ENCODE measurements around the gene ANKDD1A. TPM values are rescaled to one million over a fixed set of nuclear protein-coding genes. Genes with fewer than 3 reads are reported as not detected.

Gene ANKDD1A
- total RNA-seq, 4 donors from 2014 or later, result 5.9 to 18.5 (median 7.5) TPM

DNA sequence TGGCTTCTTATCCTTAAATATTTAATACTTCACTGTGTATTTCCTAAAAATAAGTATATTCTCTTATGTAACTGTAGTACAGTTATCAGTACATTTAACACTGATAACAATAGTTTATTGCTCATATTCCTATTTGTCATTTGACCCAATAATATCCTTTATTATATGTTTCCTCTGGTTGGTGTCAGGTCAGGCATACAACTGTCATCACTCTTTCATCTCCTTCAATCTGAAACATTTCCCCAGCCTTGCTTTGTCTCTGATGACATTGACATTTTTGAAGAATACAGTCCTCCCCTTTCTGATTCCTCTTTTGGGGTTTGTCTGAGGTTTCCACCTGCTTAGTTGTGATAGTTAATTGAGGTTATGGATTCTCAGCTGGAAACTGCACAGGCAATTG is 42.2 kb upstream of the ANKDD1A start:
- TF ChIP-seq, protein P1, sequence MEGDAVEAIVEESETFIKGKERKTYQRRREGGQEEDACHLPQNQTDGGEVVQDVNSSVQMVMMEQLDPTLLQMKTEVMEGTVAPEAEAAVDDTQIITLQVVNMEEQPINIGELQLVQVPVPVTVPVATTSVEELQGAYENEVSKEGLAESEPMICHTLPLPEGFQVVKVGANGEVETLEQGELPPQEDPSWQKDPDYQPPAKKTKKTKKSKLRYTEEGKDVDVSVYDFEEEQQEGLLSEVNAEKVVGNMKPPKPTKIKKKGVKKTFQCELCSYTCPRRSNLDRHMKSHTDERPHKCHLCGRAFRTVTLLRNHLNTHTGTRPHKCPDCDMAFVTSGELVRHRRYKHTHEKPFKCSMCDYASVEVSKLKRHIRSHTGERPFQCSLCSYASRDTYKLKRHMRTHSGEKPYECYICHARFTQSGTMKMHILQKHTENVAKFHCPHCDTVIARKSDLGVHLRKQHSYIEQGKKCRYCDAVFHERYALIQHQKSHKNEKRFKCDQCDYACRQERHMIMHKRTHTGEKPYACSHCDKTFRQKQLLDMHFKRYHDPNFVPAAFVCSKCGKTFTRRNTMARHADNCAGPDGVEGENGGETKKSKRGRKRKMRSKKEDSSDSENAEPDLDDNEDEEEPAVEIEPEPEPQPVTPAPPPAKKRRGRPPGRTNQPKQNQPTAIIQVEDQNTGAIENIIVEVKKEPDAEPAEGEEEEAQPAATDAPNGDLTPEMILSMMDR (IDR thresholded peaks at IDR 0.05), result no peak
- no peak for DNase-seq (ENCODE audit: low spot score)
- no peak for ATAC-seq (ENCODE audit: low FRiP score)

DNA sequence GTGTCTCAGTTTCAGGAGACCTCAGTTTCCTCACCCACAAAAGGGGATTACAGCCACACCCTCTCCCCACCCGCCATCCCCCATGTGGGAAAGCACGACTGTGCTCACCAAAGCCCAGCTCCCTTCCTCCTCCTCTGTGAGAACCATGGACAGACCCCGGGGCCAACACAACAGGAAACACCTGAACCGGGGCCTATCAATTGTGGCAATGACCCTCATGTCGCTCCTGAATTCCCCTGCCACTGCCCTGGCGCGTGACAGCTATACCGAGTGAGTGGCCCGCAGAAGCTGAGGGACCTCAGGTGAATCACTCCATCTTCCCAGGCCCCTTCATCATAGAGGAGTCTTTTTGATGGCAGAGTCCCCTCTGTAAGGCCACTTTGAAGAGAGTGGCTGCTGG is 41.3 kb upstream of the ANKDD1A start:
- DNase-seq (ENCODE audit: low spot score), result no peak
- ATAC-seq (ENCODE audit: low FRiP score), result no peak
- TF ChIP-seq, protein P1 (IDR thresholded peaks at IDR 0.05), result no peak

DNA sequence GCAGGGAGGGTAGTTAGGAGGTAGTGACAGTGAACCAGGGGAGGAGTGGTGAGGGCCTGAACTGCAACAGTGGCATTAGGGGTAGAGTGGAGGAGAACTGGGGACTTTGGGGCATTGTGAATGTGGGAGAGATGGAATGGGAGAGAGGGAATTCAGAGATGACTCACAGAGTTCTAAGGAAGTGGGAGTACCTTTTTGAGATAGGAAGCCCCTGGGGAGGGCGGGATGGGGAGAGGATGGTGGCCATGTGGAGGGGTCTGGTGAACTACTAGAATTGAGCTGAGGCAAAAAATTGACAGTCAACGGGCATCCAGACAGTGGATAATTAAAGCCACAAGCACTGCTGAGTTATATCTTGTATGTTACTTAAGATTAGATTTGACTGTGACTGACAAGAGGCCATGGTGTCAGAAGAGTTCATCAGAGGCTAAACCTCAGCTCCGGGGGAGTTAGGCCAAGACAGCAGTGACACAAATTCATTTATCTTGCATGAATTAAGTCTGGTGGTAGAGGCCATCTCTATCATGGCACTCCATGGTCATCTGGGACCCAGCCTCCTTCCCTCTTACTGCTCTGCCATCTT is 36.0 kb upstream of the ANKDD1A start:
- no peak for ATAC-seq (ENCODE audit: low FRiP score)
- DNase-seq (ENCODE audit: low spot score), result no peak
- TF ChIP-seq, protein P1 (IDR thresholded peaks at IDR 0.05), result no peak

DNA sequence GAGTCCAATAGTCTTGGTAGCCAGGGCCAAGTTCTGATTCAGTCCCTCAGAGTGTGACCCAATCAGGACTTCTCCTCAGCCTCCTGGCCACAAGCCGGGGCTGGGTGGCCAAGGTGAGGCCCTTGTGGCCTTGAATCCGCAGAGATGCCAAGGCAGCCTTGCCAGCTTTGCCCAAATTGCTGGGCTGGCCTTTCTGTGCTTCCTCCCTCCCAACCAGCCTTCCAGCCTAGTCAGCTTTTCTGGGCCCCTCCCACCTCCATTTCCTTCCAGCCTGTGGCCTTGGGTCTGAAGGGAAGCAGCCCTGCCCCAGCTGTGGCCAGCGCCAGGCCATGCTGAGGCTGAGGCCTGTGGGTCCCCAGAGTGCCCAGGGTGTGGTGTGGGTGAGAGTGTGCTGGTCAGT is 34.3 kb upstream of the ANKDD1A start:
- peak; percentile 46 for ATAC-seq (ENCODE audit: low FRiP score)
- DNase-seq (ENCODE audit: low spot score), result no peak
- TF ChIP-seq, protein P1 (IDR thresholded peaks at IDR 0.05), result no peak

DNA sequence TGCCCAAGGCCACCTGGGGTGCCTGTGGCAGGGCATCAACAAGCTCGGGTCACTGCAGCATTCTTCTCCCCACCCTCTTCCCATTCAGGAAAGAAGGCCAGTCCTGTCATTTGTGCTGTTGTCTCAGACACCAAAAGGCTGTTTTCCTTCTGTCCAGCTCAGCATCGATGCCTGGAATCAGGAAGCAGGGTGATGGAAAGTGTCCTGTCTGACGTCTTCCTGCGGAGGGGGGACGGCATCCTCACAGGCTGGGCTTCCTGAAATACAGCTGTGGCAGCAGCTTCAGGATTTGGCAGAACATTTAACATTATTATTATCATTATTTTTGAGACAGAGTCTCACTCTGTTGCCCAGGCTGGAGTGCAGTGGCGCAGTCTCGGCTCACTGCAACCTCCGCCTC is 33.0 kb upstream of the ANKDD1A start:
- ATAC-seq (ENCODE audit: low FRiP score) (no peak), DNase-seq (ENCODE audit: low spot score) (no peak)
- TF ChIP-seq, protein P1 (IDR thresholded peaks at IDR 0.05), result no peak

DNA sequence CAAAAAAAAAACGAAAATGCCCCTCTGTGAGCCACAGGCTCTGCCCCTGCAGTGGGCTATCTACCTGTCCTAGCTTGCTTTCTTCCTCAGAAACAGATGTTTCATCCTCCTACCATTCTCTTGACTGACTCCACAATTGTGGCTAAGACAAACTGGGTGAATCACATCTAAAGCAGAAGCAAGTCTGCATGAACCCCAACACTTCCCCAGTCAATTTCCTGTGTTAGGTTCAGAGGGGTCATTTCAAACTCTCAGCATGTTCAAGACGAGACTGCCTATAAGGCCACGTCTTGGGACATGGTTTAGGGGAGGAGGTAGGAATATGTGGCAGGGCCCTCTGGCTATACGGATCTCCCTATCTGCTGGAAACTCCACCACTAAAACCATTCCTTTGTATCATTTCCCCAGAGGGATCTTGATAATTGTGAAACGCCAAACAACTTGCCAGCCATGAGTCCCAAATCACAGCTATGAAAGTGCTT is 28.6 kb upstream of the ANKDD1A start:
- ATAC-seq (ENCODE audit: low FRiP score) (no peak), DNase-seq (ENCODE audit: low spot score) (no peak)
- TF ChIP-seq, protein P1 (IDR thresholded peaks at IDR 0.05), result no peak

DNA sequence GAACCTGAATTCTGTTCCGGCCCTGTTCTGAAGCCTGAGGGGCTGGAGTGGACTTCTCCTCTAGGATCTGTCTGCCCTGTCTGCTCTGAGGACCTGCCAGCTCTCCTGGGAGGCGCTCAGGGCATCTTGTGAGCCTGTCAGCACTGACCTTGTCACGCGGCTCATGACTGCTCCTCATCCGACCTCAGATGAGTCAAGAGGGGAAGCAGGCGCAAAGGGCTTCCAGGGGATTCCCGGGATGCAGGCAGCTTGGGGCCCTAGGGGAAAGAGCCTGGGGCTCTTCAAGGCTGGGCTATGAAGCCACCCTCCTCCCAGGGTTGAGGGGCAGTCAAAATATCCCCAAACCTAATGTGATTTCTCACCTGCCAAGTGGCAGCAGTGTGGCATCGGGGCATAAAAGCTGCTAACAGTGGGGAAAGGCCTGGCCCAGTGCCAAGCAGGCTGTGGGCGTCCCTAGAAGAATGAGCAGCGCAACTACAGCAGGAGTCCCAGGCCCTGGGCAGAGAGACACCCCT is 27.6 kb upstream of the ANKDD1A start:
- ATAC-seq (ENCODE audit: low FRiP score) (peak; percentile 86), DNase-seq (ENCODE audit: low spot score) (peak; percentile 63)
- TF ChIP-seq, protein P1 (IDR thresholded peaks at IDR 0.05), result no peak
